ENCODE measurements around the gene RDH12.

Gene RDH12

DNA sequence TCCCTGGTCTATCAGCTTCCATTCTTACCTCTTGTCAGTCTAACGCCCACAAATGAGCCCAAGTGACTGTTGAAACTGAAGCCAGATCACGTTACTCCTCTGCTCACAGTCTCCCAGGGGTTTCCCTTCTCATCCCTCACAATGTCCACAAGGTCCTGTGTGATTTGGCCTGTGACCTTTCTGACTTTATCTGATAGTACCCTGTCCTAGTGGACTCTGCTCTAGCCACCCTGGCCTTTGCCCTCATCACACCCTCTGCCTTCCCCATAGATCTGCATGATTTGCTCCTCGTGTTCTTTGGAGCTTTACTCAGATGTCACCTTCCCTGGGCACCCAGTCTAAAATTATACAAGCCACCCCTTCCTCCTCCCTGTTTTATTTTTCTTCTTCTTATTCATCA lies 55.5 kb downstream of the RDH12 start:
- no peak for DNase-seq

DNA sequence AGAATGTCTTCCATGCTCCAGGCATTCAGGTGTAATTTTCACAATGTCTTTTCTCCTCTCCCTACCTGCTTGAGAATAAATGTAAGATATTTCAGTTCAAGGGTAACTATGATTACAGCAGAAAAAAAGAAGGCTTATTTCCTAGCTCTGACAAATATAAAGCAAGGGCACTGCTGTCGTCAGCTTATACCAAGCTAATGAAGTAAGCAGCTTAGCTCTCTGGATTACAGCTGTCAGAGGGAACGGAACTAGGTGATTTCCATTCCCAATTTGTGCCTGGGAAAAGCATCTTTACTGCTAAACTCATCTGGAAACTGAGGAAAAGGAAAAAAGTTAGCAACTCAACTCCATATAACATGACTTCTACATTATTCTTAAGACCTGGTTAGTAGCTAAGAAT lies 58.2 kb downstream of the RDH12 start:
- no peak for DNase-seq

DNA sequence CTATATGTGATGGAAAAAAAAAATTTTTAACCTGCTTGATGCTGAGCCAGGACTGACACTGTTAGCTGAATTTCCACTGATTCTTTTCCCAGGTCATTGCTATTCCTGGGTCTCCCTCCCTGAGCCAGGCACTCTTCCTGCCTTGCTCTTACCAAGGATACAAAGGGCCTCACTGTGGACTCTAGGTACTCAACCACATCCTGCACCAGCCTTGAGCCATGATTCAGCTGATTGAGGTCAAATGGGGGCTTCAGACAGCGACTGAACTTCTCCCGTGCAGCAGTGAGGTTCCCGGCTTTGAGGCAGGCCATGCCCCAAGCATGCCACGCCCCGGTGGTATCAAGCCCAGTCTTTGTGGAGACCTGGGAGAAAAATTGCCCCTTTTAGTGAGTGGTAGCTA lies 60.4 kb downstream of the RDH12 start:
- DNase-seq, result no peak

DNA sequence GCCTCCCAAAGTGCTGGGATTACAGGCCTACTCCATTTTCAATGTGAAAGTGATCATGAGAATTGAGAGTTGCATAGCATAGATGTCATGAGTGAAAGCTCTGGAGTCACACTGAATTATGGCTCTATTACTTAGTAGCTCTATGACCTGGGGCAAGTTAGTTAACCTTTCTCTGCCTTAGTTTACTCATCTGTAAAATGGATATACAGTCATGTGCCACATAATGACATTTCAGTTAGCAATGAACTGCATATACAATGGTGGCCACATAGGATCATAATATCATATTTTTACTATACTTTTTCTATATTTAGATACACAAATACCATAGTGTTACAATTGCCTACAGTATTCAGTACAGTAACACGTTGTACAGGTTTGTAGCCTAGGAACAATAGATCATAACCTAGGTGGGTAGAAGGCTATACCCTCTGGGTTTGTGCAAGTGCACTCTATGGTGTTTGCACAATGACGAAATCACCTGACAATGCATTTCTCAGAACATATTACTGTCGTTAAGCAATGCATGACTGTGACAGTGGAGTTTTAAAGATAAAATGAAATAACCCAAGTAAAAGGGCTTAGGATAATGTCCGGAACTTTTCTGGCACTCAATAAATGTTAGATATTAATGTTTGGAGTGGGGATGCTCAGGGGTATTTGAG lies 61.6 kb downstream of the RDH12 start:
- no peak for DNase-seq

DNA sequence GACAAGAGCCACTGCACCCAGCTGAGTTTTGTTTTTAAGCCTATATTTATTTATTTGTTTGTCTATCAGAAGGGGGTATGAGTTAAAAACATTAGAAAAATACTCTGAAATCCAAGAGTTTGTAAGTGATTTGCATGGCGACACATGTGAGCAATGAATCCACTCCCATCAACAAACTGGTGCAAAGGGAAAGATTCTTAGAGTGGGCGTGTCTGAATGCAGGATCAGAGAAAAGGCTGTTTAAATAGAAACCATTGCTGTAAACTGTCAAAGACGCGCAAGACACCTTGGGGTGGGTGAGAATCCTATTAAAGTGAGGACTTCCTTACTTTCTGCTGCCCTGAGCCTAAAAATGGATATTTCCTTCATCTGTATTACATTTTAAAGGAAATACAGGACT lies 62.8 kb downstream of the RDH12 start:
- no peak for DNase-seq

DNA sequence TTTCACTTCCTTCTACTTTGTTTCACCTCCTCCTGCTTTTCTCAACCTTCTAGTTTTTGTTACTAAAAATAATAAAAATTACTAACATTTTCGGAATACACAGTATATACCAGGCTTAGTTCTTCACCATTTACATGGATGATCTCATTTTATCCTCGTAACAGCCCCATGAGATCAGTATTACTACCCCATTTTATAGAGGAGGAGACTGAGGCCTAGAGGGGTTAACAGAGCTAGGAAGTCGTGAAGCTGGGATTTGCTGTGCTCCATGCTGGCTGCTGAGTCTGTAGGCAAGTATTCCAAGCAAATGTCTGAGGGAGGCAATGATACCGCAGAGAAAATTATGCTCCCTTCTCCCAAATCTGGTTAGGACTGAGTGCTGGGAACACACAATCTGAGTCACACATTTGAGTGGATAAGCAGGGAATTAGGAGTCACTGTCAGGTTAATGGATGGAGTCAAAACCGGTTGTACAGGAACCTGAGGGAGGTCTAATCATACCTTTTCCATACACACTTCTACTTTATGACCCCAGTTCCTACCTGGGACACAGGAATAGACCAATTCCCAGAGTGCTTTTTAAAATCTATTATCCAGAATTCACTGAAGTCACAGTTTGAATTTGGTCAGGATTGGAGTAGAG lies 63.6 kb downstream of the RDH12 start:
- DNase-seq, result no peak

DNA sequence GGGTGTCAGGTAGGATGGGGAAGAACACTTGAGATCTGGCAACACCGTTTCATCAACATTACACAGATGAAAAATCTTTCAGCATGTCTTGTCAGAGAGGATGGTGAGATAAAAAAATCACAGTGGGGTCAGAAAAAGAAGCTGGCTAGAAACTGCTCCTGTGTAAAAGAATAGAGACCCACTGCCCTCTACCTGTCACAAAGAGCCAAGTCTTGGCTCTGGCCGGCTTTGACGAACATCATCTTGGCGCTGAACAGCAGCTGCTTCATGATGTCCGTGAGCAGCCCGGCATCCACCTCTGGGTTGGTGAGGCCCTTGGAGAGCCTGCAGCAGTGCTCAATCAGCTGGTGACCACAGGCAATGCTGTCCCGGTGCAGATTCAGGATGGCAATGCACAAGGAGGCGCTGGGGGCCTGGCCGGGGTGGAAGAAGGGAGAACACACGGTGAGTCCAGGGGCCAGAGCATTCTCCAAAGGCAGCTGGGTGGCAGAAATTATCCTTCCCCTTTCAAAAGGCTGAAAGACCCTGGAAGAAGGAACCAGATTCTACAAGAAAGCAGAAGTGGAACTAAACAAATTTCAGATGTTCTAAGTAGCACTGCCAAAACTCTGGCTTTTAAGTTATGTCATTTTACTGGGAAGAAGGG lies 64.5 kb downstream of the RDH12 start:
- DNase-seq, result no peak

DNA sequence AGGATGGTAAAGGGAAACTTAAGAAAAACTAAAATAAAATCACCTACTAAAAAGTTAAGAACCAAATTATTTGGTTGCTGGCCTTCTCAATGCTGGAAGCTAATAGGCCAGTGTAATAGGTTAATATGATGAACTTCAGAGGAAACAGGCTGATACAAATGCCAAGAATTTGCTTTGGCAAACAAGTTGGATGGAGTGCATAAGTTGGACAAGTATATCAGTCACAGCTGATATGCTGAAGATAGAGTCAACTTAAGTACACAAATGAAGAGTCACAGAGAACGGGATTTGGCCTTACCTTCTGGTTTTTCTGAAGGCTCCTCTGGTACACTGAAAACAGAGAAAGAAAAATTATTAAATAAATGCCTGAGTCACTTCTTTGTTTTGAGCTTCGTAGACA lies 66.5 kb downstream of the RDH12 start:
- DNase-seq, result no peak

DNA sequence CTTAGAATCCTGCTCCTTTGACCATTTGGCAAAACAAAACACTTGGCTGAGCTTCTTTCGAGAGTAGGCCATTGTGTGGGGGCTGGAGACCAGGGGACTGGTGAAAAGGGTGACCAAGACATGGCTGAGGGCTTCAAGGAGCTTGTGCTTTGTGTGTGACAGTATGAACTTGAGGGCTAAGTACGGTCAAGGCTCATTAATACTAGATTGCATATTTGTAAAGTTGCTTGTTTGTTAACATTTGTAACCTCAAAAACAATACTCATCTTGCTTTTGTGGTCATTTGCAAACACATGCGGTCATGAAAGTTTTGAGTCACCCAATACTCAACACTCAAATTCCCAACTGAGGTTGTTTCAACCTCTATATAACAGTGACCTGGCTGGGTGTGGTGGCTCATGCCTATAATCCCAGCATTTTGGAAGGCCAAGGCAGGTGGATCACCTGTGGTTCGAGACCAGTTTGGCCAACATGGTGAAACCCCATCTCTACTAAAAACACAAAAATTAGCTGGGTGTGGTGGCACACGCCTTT lies 72.2 kb downstream of the RDH12 start:
- DNase-seq, result no peak

DNA sequence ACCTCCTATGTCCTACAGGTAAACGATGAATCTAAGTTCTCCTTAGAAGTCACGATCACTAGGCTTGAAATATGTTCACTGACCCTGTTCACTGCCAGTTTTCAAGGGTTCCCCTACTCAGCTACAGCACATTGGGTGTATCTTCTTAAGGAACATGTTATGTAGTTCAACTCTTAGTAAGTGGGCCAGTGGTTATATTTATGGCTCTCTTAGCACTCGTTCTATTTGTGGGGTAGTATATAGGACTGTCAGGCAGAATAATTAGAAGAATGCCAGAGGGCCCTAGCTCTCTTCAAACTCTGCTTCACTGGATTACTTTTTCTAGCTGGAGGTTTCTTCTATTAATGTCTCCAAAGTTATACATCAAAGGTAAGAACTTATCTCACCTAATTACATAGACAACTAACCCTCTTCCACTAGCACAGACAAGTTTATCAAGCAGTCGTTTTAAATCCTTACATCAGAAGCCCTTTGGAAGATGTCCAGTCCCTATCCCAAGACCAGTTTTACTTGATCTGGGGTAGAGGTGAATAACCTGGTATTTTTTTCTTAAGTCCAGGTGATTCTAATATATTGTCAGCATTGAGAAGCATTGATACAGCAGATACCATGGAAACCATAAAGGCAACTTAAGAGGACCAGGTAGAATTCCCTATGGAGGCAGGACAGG lies 75.1 kb downstream of the RDH12 start:
- DNase-seq, result no peak

DNA sequence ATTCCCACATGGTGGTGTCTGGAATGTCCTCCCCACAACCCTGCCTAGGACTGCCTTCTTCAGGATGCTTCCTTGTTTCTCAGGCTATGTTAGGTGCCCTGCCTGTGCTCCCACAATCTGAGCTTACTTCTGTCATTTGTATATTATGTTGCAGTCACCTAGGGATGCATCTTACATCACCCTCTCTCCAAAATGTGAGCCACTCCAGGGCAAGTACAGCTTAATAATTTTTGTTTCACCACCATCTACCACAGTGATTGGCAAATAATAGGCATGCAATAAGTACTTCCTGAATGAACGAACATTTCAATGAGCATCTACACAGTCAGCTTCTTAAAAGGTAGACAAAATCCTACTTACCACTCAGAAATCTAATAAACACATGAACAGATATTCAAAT lies 77.1 kb downstream of the RDH12 start:
- DNase-seq, result no peak

DNA sequence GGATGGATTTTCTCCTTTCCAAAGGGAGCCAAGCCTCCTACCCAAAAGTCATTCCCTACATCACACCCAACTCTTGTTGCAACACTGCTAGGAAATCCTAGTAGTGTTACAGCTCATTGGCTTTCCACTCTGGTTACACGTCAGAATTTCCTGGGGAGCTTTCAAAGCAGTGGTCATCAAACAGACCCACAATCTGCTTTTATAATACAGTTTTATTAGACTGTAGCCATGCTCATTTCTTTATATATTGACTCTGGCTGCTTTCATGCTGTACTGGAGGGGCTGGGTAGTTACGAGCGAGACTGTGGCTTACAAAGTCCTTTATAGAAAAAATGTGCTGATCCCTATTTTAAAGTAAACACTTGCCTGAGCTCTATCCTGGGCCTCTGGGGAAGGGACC lies 80.4 kb downstream of the RDH12 start:
- DNase-seq, result no peak
